B cell (primary cell): ENCODE measurements around the gene PAFAH2. TPM values are rescaled to one million over a fixed set of nuclear protein-coding genes. Genes with fewer than 3 reads are reported as not detected.

ENCODE experiments used
- ATAC-seq: fragments of 200-7000 bp; cut with Tn5 transposase; one replicate; pipeline ENCODE4 v1.10.0; 2021; ENCODE audit warnings: low read depth, mild to moderate bottlenecking, moderate number of reproducible peaks, moderate library complexity
- CTCF ChIA-PET: fragments of 350-600 bp; sonication (Branson Sonifier 250); formaldehyde crosslinking; loops from one replicate; lab custom pipeline; 2021; ENCODE audit warnings: antibody characterized with exemption, inconsistent platforms; lab: Charles Lee
- POLR2A ChIA-PET: fragments of 350-600 bp; sonication (Branson Sonifier 250); formaldehyde crosslinking; loops from one replicate; lab custom pipeline; 2021; ENCODE audit warnings: antibody characterized with exemption; lab: Charles Lee
- DNase-seq: peaks from one replicate; pipeline ENCODE4 v3.0.0; 2013
- H2AFZ ChIP-seq: 2 replicates; pipeline ENCODE4 v1.6.1; 2012; ENCODE audit warnings: mild to moderate bottlenecking, low read depth, low read length; ENCODE audit not compliant: insufficient read depth, poor library complexity, severe bottlenecking
- H3K27ac ChIP-seq, 2 donors: 1 replicate in 1 of 2; 2 replicates in 1 of 2; pipeline ENCODE4 v1.5.1; 2012 to 2013; ENCODE audit warnings: low read length in 2 of 2, mild to moderate bottlenecking in 2 of 2, moderate library complexity in 1 of 2
- H3K27me3 ChIP-seq, 4 experiments: fragments of 200-600 bp in 1 of 4; sonication (generic) in 1 of 4; replicated peaks in 1 of 4; 1 replicate in 2 of 4; 2 replicates in 2 of 4; pipeline versions ENCODE4 v1.6.1 to v1.7.0; 2013 to 2016; ENCODE audit warnings: low read length in 3 of 4, mild to moderate bottlenecking in 2 of 4, mixed read lengths in 1 of 4, moderate library complexity in 1 of 4; ENCODE audit not compliant: insufficient read depth in 4 of 4, control insufficient read depth in 3 of 4; ENCODE audit errors: control extremely low read depth in 1 of 4
- H3K36me3 ChIP-seq, 2 experiments: replicated peaks in 1 of 2; 1 replicate in 1 of 2; 2 replicates in 1 of 2; pipeline versions ENCODE4 v1.6.1 to v1.7.1; 2013; ENCODE audit warnings: low read length in 1 of 2; ENCODE audit not compliant: insufficient read depth in 2 of 2, control insufficient read depth in 1 of 2; ENCODE audit errors: control extremely low read depth in 1 of 2, extremely low read depth in 1 of 2
- H3K4me1 ChIP-seq, 2 donors: fragments of 200-600 bp in 1 of 2; sonication (generic) in 1 of 2; 1 replicate in 1 of 2; 2 replicates in 1 of 2; pipeline versions ENCODE4 v1.5.1 to v1.6.1; 2013 to 2017; ENCODE audit warnings: low read length in 2 of 2; ENCODE audit not compliant: control insufficient read depth in 2 of 2, insufficient read depth in 2 of 2
- H3K4me2 ChIP-seq: replicated peaks from 2 replicates; pipeline ENCODE3; 2012; ENCODE audit warnings: mild to moderate bottlenecking, low read depth, low read length; ENCODE audit not compliant: poor library complexity, severe bottlenecking
- H3K4me3 ChIP-seq, 5 experiments: fragments of 200-600 bp in 1 of 5; sonication (generic) in 1 of 5; 1 replicate in 3 of 5; 2 replicates in 2 of 5; pipeline versions ENCODE4 v1.5.1 to v1.7.0; 2011 to 2016; ENCODE audit warnings: low read length in 4 of 5, mild to moderate bottlenecking in 4 of 5, low read depth in 2 of 5, control low read depth in 1 of 5, moderate library complexity in 1 of 5; ENCODE audit not compliant: insufficient read depth in 1 of 5; ENCODE audit errors: control extremely low read depth in 1 of 5, extremely low read depth in 1 of 5
- H3K79me2 ChIP-seq: fragments of 200-600 bp; sonication (generic); one replicate; pipeline ENCODE4 v1.6.0; 2016; ENCODE audit warnings: low read length; ENCODE audit not compliant: control insufficient read depth, insufficient read depth
- H3K9ac ChIP-seq: fragments of 200-600 bp; sonication (generic); 2 replicates; pipeline ENCODE4 v1.6.1; 2017; ENCODE audit warnings: mild to moderate bottlenecking, low read length, moderate library complexity
- H3K9me3 ChIP-seq, 3 donors: one replicate each; pipeline versions ENCODE4 v1.6.1 to v1.7.1; 2013; ENCODE audit warnings: low read length in 2 of 3; ENCODE audit not compliant: control insufficient read depth in 2 of 3, insufficient read depth in 1 of 3; ENCODE audit errors: control extremely low read depth in 1 of 3
- H4K20me1 ChIP-seq: 2 replicates; pipeline ENCODE4 v1.6.0; 2012; ENCODE audit warnings: mild to moderate bottlenecking, low read length; ENCODE audit not compliant: insufficient read depth, control insufficient read depth, poor library complexity, severe bottlenecking
- H3K27ac Mint-ChIP-seq: one replicate; pipeline ENCODE4 v1.8.0; 2021; ENCODE audit warnings: mixed read lengths
- H3K27me3 Mint-ChIP-seq: one replicate; pipeline ENCODE4 v1.8.0; 2021; ENCODE audit warnings: mixed read lengths
- H3K4me1 Mint-ChIP-seq: one replicate; pipeline ENCODE4 v1.8.0; 2021; ENCODE audit warnings: mixed read lengths
- H3K4me3 Mint-ChIP-seq: one replicate; pipeline ENCODE4 v1.8.0; 2021; ENCODE audit warnings: mixed read lengths
- H3K9me3 Mint-ChIP-seq: one replicate; pipeline ENCODE4 v1.8.0; 2022; ENCODE audit warnings: mixed read lengths; ENCODE audit not compliant: insufficient read depth
- CTCF ChIP-seq: fragments of 200-600 bp; IDR thresholded peaks from one replicate; pipeline ENCODE4 v1.8.0; 2022; ENCODE audit warnings: antibody characterized with exemption, mild to moderate bottlenecking
- EZH2 ChIP-seq: IDR thresholded peaks from 2 replicates; pipeline ENCODE4 v1.6.1; 2012; ENCODE audit warnings: borderline replicate concordance, low read depth, mild to moderate bottlenecking, moderate library complexity, low read length; ENCODE audit not compliant: insufficient read depth, poor library complexity, severe bottlenecking
- WGBS: methylation state at CpG from one replicate; pipeline ENCODE4 v1.1.5; 2013; ENCODE audit warnings: missing lambda C conversion rate; ENCODE audit not compliant: insufficient coverage; 5-methylcytosine and 5-hydroxymethylcytosine counted together
- intact Hi-C: fragments of 100-400 bp; cut with micrococcal nuclease; formaldehyde crosslinking; loops from one replicate; pipeline ENCODE4 v1.10.0; 2022
- polyA plus RNA-seq: library from polyadenylated mRNA; depleted of rRNA; stranded (reverse); fragments of >200 nt; gene quantifications from 2 replicates; pipeline ENCODE4 v1.2.3, GENCODE V29; 2012
- total RNA-seq, 2 donors: library from RNA; stranded (reverse); fragments of 120-200 nt in 1 of 2; gene quantifications; 1 replicate in 1 of 2; 2 replicates in 1 of 2; pipeline versions ENCODE4 v1.2.3 to v1.2.4, GENCODE V29; 2013 to 2022

PAFAH2 gene
- total and polyA plus RNA-seq, 2 donors (not counting 1 experiment from before 2014, with no cell fraction given), result 5.1 to 8.8 TPM

DNA sequence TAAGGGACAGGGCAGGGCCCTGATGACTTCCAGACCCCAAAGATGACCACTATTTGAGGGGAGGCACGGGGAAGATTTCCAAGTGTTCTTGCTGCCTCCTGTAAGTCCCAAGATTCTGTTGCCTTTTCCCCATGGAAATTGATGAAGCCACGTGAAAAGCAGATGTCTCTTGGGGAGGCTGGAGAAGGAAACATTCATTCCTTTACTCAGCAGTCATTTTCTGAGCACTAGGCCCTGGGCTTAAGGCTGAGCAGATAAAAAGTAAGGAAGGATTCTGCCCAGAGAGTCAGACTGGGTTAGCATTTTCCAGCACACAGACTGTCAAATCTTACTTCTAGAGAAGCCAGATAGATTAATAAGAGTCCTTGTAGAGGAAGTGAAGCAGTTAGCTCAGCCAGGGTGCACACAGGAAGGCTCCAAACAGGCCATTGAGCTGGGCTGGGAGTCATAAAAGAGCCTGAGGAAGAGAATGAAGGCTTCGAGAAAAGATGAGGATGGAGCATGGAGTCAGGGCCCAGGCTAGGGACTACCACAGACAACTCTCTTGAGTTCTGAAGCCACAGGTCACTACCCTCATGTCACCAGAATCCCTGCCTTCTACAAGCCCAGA is 33.9 kb upstream of the PAFAH2 start:
- Mint-ChIP-seq H3K27me3 (peaks cover 13% of the 10 kb centered on the region), H3K4me1 (peaks cover 13% of the 10 kb centered on the region), H3K4me3 (no peak overlapping the region), H3K9me3 (no peaks in the 10 kb centered on the region), H3K27ac (no peak overlapping the region)
- WGBS, result 83% methylated on average over 1 of the region's 3 CpGs
- no peaks in the 10 kb centered on the region for H3K79me2 ChIP-seq
- no peaks in the 10 kb centered on the region for H3K36me3 ChIP-seq
- H3K9ac ChIP-seq, result no peak overlapping the region
- DNase-seq, result no peak
- H3K4me2 ChIP-seq, result no peak overlapping the region
- H3K27ac ChIP-seq, result no peak overlapping the region
- intact Hi-C loops, result no loop called here
- peaks cover 10 to 13% of the 10 kb centered on the region in 2 donors for H3K4me1 ChIP-seq
- no peak for TF ChIP-seq EZH2
- no peak for TF ChIP-seq CTCF
- ChIA-PET CTCF (interaction anchor here (1.5 kb wide), 1 partner anchor 136 kb away, joined by 4 read pairs; no protein-coding TSS in a partner anchor), POLR2A (interaction anchor here (0.6 kb wide), 1 partner anchor 375 kb away, joined by 7 read pairs; no protein-coding TSS in a partner anchor)
- peaks cover 0 to 26% (median 3%) of the 10 kb centered on the region in 4 experiments for H3K27me3 ChIP-seq
- H4K20me1 ChIP-seq, result no peaks in the 10 kb centered on the region
- ATAC-seq, result no peak
- H3K9me3 ChIP-seq, result no peaks in the 10 kb centered on the region
- H2AFZ ChIP-seq, result no peak overlapping the region
- H3K4me3 ChIP-seq, result no peak overlapping the region

DNA sequence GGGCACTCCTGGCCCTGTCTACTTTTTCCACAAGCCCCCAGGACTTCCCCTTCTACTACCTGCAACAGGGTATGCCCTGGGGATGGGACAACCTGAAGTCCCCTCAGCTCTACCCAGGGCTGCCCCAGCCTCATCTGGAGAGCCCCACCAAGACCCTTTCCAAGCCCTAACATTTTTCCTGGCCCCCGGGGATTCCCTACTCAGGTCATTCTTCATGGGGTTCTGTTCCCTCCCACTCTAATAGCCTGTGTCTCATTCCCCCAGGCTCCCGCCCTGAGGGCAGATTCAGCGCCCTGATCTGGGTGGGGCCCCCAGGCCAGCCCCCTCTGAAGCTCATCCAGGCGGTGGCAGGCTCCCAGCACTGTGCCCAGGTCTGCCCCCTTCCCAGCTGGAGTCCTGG is 33.3 kb upstream of the PAFAH2 start:
- no peak overlapping the region for H2AFZ ChIP-seq
- H3K27me3 ChIP-seq, result peaks cover 0 to 21% (median 3%) of the 10 kb centered on the region in 4 experiments
- whole genome bisulfite sequencing, result 90% methylated on average over 4 of the region's 4 CpGs
- peaks cover 13% of the 10 kb centered on the region for H3K4me1 Mint-ChIP-seq
- H3K4me2 ChIP-seq, result no peak overlapping the region
- ChIA-PET CTCF (interaction anchor here (1.5 kb wide), 1 partner anchor 136 kb away, joined by 4 read pairs; no protein-coding TSS in a partner anchor), POLR2A (no interaction called here)
- TF ChIP-seq CTCF (no peak), EZH2 (no peak)
- no peak overlapping the region for H3K9ac ChIP-seq
- no peak for DNase-seq
- H3K79me2 ChIP-seq, result no peaks in the 10 kb centered on the region
- H3K36me3 ChIP-seq, result no peaks in the 10 kb centered on the region
- H3K4me3 Mint-ChIP-seq, result no peak overlapping the region
- H3K4me3 ChIP-seq, result no peak overlapping the region
- ATAC-seq, result no peak
- H3K9me3 Mint-ChIP-seq, result no peaks in the 10 kb centered on the region
- H3K4me1 ChIP-seq, result peaks cover 7 to 11% of the 10 kb centered on the region in 2 donors
- H3K27ac Mint-ChIP-seq, result no peak overlapping the region
- H3K9me3 ChIP-seq, result no peaks in the 10 kb centered on the region
- peaks cover 13% of the 10 kb centered on the region for H3K27me3 Mint-ChIP-seq
- H3K27ac ChIP-seq, result no peak overlapping the region
- H4K20me1 ChIP-seq, result no peaks in the 10 kb centered on the region
- intact Hi-C loops, result no loop called here
